ENCODE results near the gene PON3.

DNA sequence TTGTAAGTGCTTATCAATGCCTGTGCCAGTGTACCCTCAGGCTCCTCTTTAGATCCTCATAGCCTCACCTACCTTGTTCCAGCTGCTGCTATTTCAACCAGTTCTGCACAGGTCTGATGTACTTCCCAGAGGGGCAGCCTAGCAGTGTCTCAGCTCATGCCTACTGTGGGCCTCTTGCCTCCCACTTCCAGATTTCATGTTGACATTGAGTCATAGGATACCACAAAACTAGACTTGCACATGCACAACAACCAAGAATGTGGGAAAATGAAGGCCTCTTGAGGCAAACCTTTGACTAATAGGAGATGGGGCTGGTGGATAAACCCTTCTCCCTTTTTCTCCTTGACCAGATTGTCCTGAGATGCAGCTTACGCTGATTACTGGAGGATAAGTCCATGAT lies 31.0 kb downstream of the PON3 start:
- TF ChIP-seq ZNF341 (tag by site-specific recombination; IDR thresholded peaks at IDR 0.05; ENCODE audit: low read depth) (no peak), REST (tag by site-specific recombination; IDR thresholded peaks at IDR 0.05) (no peak), ZNF560 (tag by site-specific recombination; IDR thresholded peaks at IDR 0.05; ENCODE audit: borderline replicate concordance) (no peak), ZNF658 (tag by site-specific recombination; IDR thresholded peaks at IDR 0.05) (no peak), MYNN (tag by site-specific recombination; IDR thresholded peaks at IDR 0.05; ENCODE audit: borderline replicate concordance) (no peak), ZBTB26 (tag by site-specific recombination; optimal IDR thresholded peaks at IDR 0.05) (no peak), HOXA7 (CRISPR knock-in tag; IDR thresholded peaks at IDR 0.05; ENCODE audit: borderline replicate concordance) (no peak), CTCF (tag by site-specific recombination; IDR thresholded peaks at IDR 0.05) (no peak), ZNF140 (tag by site-specific recombination; IDR thresholded peaks at IDR 0.05) (no peak), ZSCAN30 (tag by site-specific recombination; IDR thresholded peaks at IDR 0.05) (no peak), ZBTB11 (tag by site-specific recombination; conservative IDR thresholded peaks at IDR 0.05; ENCODE audit: low read depth) (no peak)
- TF ChIP-seq, protein P1, sequence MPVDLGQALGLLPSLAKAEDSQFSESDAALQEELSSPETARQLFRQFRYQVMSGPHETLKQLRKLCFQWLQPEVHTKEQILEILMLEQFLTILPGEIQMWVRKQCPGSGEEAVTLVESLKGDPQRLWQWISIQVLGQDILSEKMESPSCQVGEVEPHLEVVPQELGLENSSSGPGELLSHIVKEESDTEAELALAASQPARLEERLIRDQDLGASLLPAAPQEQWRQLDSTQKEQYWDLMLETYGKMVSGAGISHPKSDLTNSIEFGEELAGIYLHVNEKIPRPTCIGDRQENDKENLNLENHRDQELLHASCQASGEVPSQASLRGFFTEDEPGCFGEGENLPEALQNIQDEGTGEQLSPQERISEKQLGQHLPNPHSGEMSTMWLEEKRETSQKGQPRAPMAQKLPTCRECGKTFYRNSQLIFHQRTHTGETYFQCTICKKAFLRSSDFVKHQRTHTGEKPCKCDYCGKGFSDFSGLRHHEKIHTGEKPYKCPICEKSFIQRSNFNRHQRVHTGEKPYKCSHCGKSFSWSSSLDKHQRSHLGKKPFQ (tag by site-specific recombination; IDR thresholded peaks at IDR 0.05) = no peak

Measured in HEK293 (cell line).